PFSK-1 (cell line): ENCODE data around the gene SPAG4.

Experiments
- FOXP2 ChIP-seq: optimal IDR thresholded peaks from 2 replicates; pipeline ENCODE3; 2011; ENCODE audit warnings: borderline replicate concordance, control low read depth, inconsistent platforms; ENCODE audit not compliant: insufficient read depth; ENCODE audit errors: extremely low read length, extremely low read depth
- POLR2AphosphoS5 ChIP-seq: IDR thresholded peaks from 2 replicates; pipeline ENCODE4 v1.6.1; 2012; ENCODE audit warnings: low read depth, mild to moderate bottlenecking, control low read depth, low read length, moderate library complexity
- REST ChIP-seq, 2 experiments: IDR thresholded peaks; 2 replicates each; pipeline versions ENCODE4 v1.6.1 to v1.8.0; 2011 to 2012; ENCODE audit warnings: low read depth in 2 of 2, low read length in 2 of 2, control low read depth in 1 of 2, inconsistent platforms in 1 of 2, mild to moderate bottlenecking in 1 of 2, moderate library complexity in 1 of 2; ENCODE audit not compliant: insufficient read depth in 1 of 2
- SIN3A ChIP-seq: IDR thresholded peaks from 2 replicates; pipeline ENCODE4 v1.6.1; 2012; ENCODE audit warnings: mild to moderate bottlenecking, low read length, moderate library complexity, borderline replicate concordance; ENCODE audit not compliant: insufficient read depth
- TAF1 ChIP-seq: IDR thresholded peaks from 2 replicates; pipeline ENCODE4 v1.6.1; 2012; ENCODE audit warnings: low read length, control low read depth, borderline replicate concordance; ENCODE audit not compliant: insufficient read depth

The SPAG4 gene

GRCh38 chr20:35617397-35618262 is 2.0 kb downstream of the SPAG4 start:
- TF ChIP-seq SIN3A (no peak), REST (IDR thresholded peaks at IDR 0.05; ENCODE audit: insufficient read depth in 1 of 2, low read depth in 2 of 2, low read length in 2 of 2) (no peak), TAF1 (no peak), FOXP2 (no peak), POLR2AphosphoS5 (no peak; the same call in 1 of the 2 replicates)

GRCh38 chr20:35618263-35619131 is 2.9 kb downstream of the SPAG4 start:
- TF ChIP-seq POLR2AphosphoS5 (no peak), SIN3A (no peak), TAF1 (no peak), FOXP2 (no peak), REST (IDR thresholded peaks at IDR 0.05; ENCODE audit: insufficient read depth in 1 of 2, low read depth in 2 of 2, low read length in 2 of 2) (no peak)

- TF ChIP-seq FOXP2 (no peak), POLR2AphosphoS5 (peak; percentile 77), SIN3A (0 out of 2 replicates have a peak, but pooled peaks have one; percentile 32), TAF1 (peak; percentile 55; the same call in 1 of the 2 replicates), REST (IDR thresholded peaks at IDR 0.05; ENCODE audit: insufficient read depth in 1 of 2, low read depth in 2 of 2, low read length in 2 of 2) (no peak)
These were observed 3.8 kb downstream of the SPAG4 start for GRCh38 chr20:35619196-35620095.

GRCh38 chr20:35620818-35621559 is 5.4 kb downstream of the SPAG4 start:
- no peak for TF ChIP-seq TAF1
- TF ChIP-seq REST (IDR thresholded peaks at IDR 0.05; ENCODE audit: insufficient read depth in 1 of 2, low read depth in 2 of 2, low read length in 2 of 2) = no peak
- no peak for TF ChIP-seq POLR2AphosphoS5
- TF ChIP-seq SIN3A = no peak
- no peak for TF ChIP-seq FOXP2
